Spleen (tissue), 11 donors: Measurements from ENCODE around the gene MISP. TPM values are rescaled to one million over a fixed set of nuclear protein-coding genes. Genes with fewer than 3 reads are reported as not detected.
"Not testable (repeated sequence)": the region's sequence is repeated elsewhere in the genome, so short reads cannot be mapped to it uniquely, and the experiment has no call there.

Experiments used
- DNase-seq: peaks from one replicate; pipeline ENCODE4 v3.0.0-alpha.2; 2020
- H3K27ac ChIP-seq, 8 donors: fragments of 200-600 bp; sonication (generic) in 7 of 8; 1 replicate in 4 of 8; 2 replicates in 4 of 8; pipeline versions ENCODE4 v1.5.0 to v1.8.0; 2016 to 2021; ENCODE audit warnings: inconsistent platforms in 4 of 8, mild to moderate bottlenecking in 4 of 8, moderate library complexity in 1 of 8
- H3K27me3 ChIP-seq, 7 donors: fragments of 200-600 bp; sonication (generic) in 6 of 7; replicated peaks in 1 of 7; 1 replicate in 4 of 7; 2 replicates in 3 of 7; pipeline versions ENCODE4 v1.5.0 to v1.8.0; 2016 to 2021; ENCODE audit warnings: inconsistent platforms in 3 of 7, mild to moderate bottlenecking in 1 of 7
- H3K36me3 ChIP-seq, 6 donors: fragments of 200-600 bp; sonication (generic) in 5 of 6; 1 replicate in 4 of 6; 2 replicates in 2 of 6; pipeline versions ENCODE4 v1.5.0 to v1.8.0; 2016 to 2021; ENCODE audit warnings: inconsistent platforms in 2 of 6
- H3K4me1 ChIP-seq, 6 donors: fragments of 200-600 bp; sonication (generic) in 5 of 6; 1 replicate in 3 of 6; 2 replicates in 3 of 6; pipeline versions ENCODE4 v1.5.0 to v1.8.0; 2016 to 2021; ENCODE audit warnings: inconsistent platforms in 3 of 6
- H3K4me3 ChIP-seq, 8 donors: fragments of 200-600 bp; sonication (generic) in 7 of 8; 1 replicate in 4 of 8; 2 replicates in 4 of 8; pipeline versions ENCODE4 v1.5.0 to v1.8.0; 2016 to 2021; ENCODE audit warnings: inconsistent platforms in 4 of 8, mild to moderate bottlenecking in 4 of 8, moderate library complexity in 2 of 8
- H3K9me3 ChIP-seq, 8 donors: fragments of 200-600 bp; sonication (generic) in 7 of 8; 1 replicate in 4 of 8; 2 replicates in 4 of 8; pipeline versions ENCODE4 v1.5.0 to v1.8.0; 2016 to 2021; ENCODE audit warnings: inconsistent platforms in 4 of 8
- POLR2A ChIP-seq, 3 donors: fragments of 450-650 bp; IDR thresholded peaks; one replicate each; pipeline ENCODE4 v1.5.1; 2017; ENCODE audit warnings: antibody characterized with exemption in 3 of 3, mild to moderate bottlenecking in 1 of 3
- POLR2AphosphoS5 ChIP-seq, 3 donors: sonication (generic); formaldehyde crosslinking; IDR thresholded peaks; one replicate each; pipeline ENCODE4 v1.5.1; 2017; ENCODE audit warnings: antibody characterized with exemption in 3 of 3
- WGBS, 5 donors: extraction: QIAGEN DNeasy Blood & Tissue Kit in 3 of 5; methylation state at CpG; one replicate each; pipeline versions ENCODE4 v1.1.5 to v1.1.7; 2013 to 2018; 5-methylcytosine and 5-hydroxymethylcytosine counted together
- intact Hi-C: fragments of 100-400 bp; cut with DNase I; formaldehyde crosslinking; loops from one replicate; pipeline ENCODE4 v1.15.0; 2023; ENCODE audit warnings: low total_unique reads
- polyA plus RNA-seq, 3 donors: library from polyadenylated mRNA; stranded (reverse); fragments of 200-250 nt; gene quantifications; one replicate each; pipeline ENCODE4 v1.2.1, GENCODE V29; 2013
- total RNA-seq, 7 donors: library from RNA; depleted of rRNA in 3 of 7; stranded (reverse); fragments of >200 nt in 3 of 7; fragmentation: NEBNext Ultra II Directional in 4 of 7; extraction: Animal tissue kit (Norgen Biotek cat#: 25700) in 4 of 7; gene quantifications; one replicate each; pipeline versions ENCODE4 v1.1.0 to v1.2.1, GENCODE V29; 2016 to 2021
- TF ChIP-seq, protein P1 (sequence below), 11 experiments: fragments of 200-600 bp in 7 of 11; fragments of 450-650 bp in 4 of 11; sonication (generic) in 4 of 11; IDR thresholded peaks in 8 of 11; conservative IDR thresholded peaks in 3 of 11; 1 replicate in 7 of 11; 2 replicates in 4 of 11; pipeline versions ENCODE4 v1.4.0 to v1.8.0; 2016 to 2021; ENCODE audit warnings: antibody characterized with exemption in 11 of 11, inconsistent platforms in 4 of 11, mild to moderate bottlenecking in 1 of 11
- donor health status: healthy with polysubstance abuse.
- donor health status: DM: no; HTN: no; CAD: no; lungs with moderate emphysema.
- donor health status: DM: no; HTN: no; CAD: no.
- donor health status: Bipolar disorder and iron deficiency.
- donor health status: healthy.
- donor health status: DM: no; HTN: no; CAD: no.
- donor health status: DM: yes; HTN: yes; CAD: no.

The MISP gene
- total and polyA plus RNA-seq, 10 donors, result 0.13 TPM; not detected in 9

DNA sequence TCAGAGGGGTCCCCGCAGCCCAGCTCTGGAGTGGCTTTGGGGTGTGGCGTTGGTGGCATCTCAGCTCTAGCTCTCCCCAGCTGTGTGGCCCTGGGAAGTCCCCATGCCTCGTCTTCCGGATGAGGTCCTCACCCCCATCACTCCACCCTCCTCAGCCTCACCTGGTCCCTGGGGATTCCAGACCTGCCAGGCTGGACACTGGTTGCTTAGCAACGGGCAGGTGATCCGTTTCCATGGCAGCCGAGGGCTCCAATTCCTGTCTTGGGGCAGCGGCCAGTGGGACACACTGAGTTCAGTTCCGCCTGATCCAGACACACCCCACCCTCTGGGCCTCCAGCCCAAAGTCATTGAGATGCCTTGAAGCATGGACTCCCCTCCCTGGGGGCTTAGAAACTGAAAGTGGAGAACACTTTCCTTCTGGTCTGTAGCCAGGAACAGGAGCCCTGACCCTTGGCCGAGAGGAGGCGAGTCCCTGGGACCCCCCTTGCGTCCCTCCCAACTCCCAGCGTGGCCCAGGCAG lies 7.7 kb upstream of the MISP start:
- 45 to 86% (median 78%) methylated on average over 10 to 13 of the region's 13 CpGs for WGBS, 5 donors
- Histone ChIP-seq H3K4me3 (no peak overlapping the region), H3K9me3 (peaks cover 0 to 47% (median 25%) of the 10 kb centered on the region in 8 donors), H3K4me1 (peaks cover 0 to 11% (median 5%) of the 10 kb centered on the region in 6 donors), H3K36me3 (peaks cover 0 to 20% (median 0%) of the 10 kb centered on the region in 6 donors), H3K27me3 (no peaks in the 10 kb centered on the region), H3K27ac (peak overlapping the region in 3 of 8 donors; percentile 13 to 21 (median 17))
- no peak for TF ChIP-seq POLR2AphosphoS5 (IDR thresholded peaks at IDR 0.05)
- TF ChIP-seq POLR2A (IDR thresholded peaks at IDR 0.05), result no peak
- TF ChIP-seq, protein P1, sequence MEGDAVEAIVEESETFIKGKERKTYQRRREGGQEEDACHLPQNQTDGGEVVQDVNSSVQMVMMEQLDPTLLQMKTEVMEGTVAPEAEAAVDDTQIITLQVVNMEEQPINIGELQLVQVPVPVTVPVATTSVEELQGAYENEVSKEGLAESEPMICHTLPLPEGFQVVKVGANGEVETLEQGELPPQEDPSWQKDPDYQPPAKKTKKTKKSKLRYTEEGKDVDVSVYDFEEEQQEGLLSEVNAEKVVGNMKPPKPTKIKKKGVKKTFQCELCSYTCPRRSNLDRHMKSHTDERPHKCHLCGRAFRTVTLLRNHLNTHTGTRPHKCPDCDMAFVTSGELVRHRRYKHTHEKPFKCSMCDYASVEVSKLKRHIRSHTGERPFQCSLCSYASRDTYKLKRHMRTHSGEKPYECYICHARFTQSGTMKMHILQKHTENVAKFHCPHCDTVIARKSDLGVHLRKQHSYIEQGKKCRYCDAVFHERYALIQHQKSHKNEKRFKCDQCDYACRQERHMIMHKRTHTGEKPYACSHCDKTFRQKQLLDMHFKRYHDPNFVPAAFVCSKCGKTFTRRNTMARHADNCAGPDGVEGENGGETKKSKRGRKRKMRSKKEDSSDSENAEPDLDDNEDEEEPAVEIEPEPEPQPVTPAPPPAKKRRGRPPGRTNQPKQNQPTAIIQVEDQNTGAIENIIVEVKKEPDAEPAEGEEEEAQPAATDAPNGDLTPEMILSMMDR (IDR thresholded peaks at IDR 0.05 in 8 of 11, conservative IDR thresholded peaks at IDR 0.05 in 3 of 11), result no peak
- DNase-seq, result no peak
- intact Hi-C loops, result no loop called here

DNA sequence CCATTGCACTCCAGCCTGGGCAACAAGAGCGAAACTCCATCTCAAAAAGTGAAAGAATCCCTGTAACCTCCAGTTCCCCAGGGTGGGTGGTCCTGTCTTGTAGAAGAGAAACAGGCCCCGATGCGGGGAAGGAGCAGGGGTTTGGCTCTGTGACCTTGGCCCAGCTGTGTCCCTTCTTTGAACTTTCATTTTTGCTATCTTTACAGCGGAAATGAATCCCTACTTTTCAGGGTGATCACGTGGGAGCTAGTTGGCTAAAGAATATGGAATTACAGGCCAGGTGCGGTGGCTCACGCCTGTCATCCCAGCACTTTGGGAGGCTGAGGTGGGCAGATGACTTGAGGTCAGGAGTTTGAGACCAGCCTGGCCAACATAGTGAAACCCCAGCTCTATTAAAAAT lies 5.8 kb upstream of the MISP start:
- DNase-seq, H3K27me3 ChIP-seq, intact Hi-C loops, H3K4me3 ChIP-seq: not testable (repeated sequence)
- peaks cover 0 to 11% (median 4%) of the 10 kb centered on the region in 6 donors for H3K4me1 ChIP-seq
- peaks cover 0 to 20% (median 0%) of the 10 kb centered on the region in 6 donors for H3K36me3 ChIP-seq
- WGBS, 5 donors, result 60 to 73% (median 69%) methylated on average over 6 to 7 of the region's 7 CpGs
- peaks cover 0 to 48% (median 26%) of the 10 kb centered on the region in 8 donors for H3K9me3 ChIP-seq
- peak overlapping the region in 3 of 8 donors; percentile 33 to 51 (median 48) for H3K27ac ChIP-seq

DNA sequence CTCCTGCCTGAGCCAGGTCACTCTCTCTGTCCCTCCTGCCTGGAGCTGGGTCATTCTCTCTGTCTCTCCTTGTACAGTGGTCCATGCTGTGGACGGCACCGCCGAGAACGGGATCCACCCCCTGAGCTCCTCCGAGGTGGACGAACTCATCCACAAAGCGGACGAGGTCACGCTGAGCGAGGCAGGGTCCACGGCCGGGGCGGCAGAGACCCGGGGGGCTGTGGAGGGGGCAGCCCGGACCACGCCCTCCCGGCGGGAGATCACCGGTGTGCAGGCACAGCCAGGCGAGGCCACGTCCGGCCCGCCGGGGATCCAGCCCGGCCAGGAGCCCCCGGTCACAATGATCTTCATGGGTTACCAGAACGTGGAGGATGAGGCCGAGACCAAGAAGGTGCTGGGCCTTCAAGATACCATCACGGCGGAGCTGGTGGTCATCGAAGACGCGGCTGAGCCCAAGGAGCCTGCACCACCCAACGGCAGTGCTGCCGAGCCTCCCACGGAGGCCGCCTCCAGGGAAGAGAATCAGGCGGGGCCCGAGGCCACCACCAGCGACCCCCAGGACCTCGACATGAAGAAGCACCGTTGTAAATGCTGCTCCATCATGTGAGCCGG lies 4.6 kb upstream of the MISP start:
- DNase-seq, result no peak
- intact Hi-C loops, result no loop called here
- peaks cover 0 to 10% (median 2%) of the 10 kb centered on the region in 7 donors for H3K27me3 ChIP-seq
- H3K9me3 ChIP-seq, result peaks cover 0 to 48% (median 26%) of the 10 kb centered on the region in 8 donors
- no peak overlapping the region for H3K4me3 ChIP-seq
- H3K4me1 ChIP-seq, result peaks cover 0 to 11% (median 4%) of the 10 kb centered on the region in 6 donors
- TF ChIP-seq POLR2AphosphoS5 (IDR thresholded peaks at IDR 0.05), result peak in 1 of 3 donors; percentile 2
- no peak for TF ChIP-seq POLR2A (IDR thresholded peaks at IDR 0.05)
- no peak overlapping the region for H3K27ac ChIP-seq
- H3K36me3 ChIP-seq, result peaks cover 0 to 17% (median 0%) of the 10 kb centered on the region in 6 donors
- WGBS, 5 donors, result 94 to 98% (median 96%) methylated on average over 33 to 43 of the region's 43 CpGs

DNA sequence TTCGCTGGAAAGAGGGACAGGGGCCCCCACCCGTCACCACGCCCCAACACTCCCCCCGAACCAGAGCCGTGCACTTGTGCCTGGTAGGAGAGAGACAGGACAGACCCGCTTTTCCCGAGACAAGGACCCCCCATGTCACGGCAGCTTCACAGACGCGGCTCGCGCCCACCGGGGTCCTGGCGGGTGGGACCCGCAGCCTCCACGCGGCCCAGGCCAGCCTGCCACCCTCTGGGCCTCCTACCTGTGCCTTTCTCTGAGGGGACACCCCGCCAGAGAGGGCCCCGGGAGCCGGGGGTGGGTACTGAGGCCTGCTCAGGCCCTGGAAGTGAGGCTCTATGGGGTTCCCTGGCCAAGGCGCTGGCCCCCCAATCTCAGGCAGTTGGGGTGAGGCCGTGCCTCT lies 4.0 kb upstream of the MISP start:
- H3K9me3 ChIP-seq, result peaks cover 0 to 48% (median 26%) of the 10 kb centered on the region in 8 donors
- H3K4me3 ChIP-seq, result no peak overlapping the region
- peaks cover 0 to 17% (median 0%) of the 10 kb centered on the region in 6 donors for H3K36me3 ChIP-seq
- TF ChIP-seq POLR2A (IDR thresholded peaks at IDR 0.05) (no peak), POLR2AphosphoS5 (IDR thresholded peaks at IDR 0.05) (no peak)
- TF ChIP-seq, protein P1 (IDR thresholded peaks at IDR 0.05 in 8 of 11, conservative IDR thresholded peaks at IDR 0.05 in 3 of 11), result no peak
- H3K27me3 ChIP-seq, result peaks cover 0 to 16% (median 8%) of the 10 kb centered on the region in 7 donors
- no peak overlapping the region for H3K27ac ChIP-seq
- DNase-seq, result no peak
- intact Hi-C loops, result no loop called here
- peaks cover 0 to 11% (median 4%) of the 10 kb centered on the region in 6 donors for H3K4me1 ChIP-seq
- WGBS, 5 donors, result 83 to 99% (median 98%) methylated on average over 10 to 22 of the region's 22 CpGs
